DMS114 treated with DMSO at 0.1 percent for 48 hours (cell line): ENCODE data around the gene GAS7.

ENCODE experiments used
- DNase-seq: peaks from one replicate; lab custom pipeline; 2025; ENCODE audit not compliant: unreplicated experiment; lab: John Stamatoyannopoulos, UW

The GAS7 gene

GRCh38 chr17:10136258-10136981 lies 62.0 kb downstream of the GAS7 start:
- no peak for DNase-seq

- no peak for DNase-seq
These were observed 62.7 kb downstream of the GAS7 start for GRCh38 chr17:10135539-10136257.

GRCh38 chr17:10130677-10131076 lies 67.7 kb downstream of the GAS7 start:
- no peak for DNase-seq

GRCh38 chr17:10130263-10130662 lies 68.1 kb downstream of the GAS7 start:
- no peak for DNase-seq

- DNase-seq: no peak
These were observed 70.5 kb downstream of the GAS7 start for GRCh38 chr17:10127819-10128425.

- no peak for DNase-seq
These were observed 71.5 kb downstream of the GAS7 start for GRCh38 chr17:10126616-10127501.

- no peak for DNase-seq
These were observed 72.2 kb downstream of the GAS7 start for GRCh38 chr17:10126276-10126615.

- DNase-seq: no peak
These were observed 72.7 kb downstream of the GAS7 start for GRCh38 chr17:10125531-10126275.

- no peak for DNase-seq
These were observed 75.3 kb downstream of the GAS7 start for GRCh38 chr17:10123093-10123492.

- no peak for DNase-seq
These were observed 76.3 kb downstream of the GAS7 start for GRCh38 chr17:10121971-10122707.

DNA sequence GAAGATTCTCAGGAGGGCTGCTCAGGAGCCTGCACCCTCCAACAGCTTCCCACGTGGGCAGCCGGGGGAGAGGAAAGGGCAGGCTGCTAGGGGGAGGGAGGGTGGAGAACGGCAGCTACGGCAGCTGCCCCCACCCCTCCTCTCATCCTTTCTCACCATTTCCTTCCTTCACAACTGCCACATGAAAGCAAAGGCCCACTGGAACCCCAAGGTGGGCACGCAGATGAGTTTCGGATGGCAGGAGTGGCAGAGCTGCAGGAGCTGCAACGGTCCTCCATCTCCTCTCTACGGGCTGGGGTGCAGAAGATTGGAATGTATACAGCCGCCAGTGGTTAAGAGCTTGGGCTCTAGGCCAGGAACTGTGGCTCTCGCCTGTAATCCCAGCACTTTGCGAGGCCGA lies 77.7 kb downstream of the GAS7 start:
- DNase-seq: no peak

DNA sequence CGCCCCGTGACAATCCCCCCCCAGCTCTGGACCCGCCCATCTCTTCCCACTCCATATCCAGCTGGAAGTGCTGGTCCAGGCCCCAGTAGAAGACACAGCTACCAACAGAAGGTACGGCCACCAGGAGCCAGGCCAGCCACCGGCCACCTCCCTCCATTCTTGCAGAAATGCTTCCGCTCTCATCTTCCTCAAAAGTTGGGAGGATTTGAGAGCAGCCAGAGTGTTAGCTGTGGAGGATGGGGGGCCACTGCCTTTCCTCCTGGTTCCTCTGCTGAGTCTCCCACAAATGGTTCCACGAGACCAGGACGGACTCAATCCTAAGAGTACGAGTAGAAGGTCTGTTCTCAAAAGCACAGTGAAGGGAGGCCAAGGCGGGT lies 78.3 kb downstream of the GAS7 start:
- DNase-seq: no peak

- no peak for DNase-seq
These were observed 79.0 kb downstream of the GAS7 start for GRCh38 chr17:10119203-10120108.

DNA sequence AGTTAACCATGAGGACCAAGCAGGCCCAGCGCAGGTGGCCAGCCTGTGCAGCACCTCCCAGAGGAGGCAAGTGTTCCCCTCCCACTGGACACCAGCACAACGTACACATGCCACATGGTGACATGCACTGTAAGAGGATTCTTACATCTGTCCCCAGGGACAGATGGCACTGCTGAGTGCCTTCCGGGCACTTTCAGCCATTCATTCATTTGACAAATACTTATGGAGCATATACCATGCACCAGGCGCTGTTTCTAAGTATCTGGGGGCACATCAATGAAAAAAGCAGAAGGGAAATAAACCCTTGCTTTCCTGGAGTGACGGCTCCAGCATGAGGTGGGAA lies 79.6 kb downstream of the GAS7 start:
- no peak for DNase-seq

DNA sequence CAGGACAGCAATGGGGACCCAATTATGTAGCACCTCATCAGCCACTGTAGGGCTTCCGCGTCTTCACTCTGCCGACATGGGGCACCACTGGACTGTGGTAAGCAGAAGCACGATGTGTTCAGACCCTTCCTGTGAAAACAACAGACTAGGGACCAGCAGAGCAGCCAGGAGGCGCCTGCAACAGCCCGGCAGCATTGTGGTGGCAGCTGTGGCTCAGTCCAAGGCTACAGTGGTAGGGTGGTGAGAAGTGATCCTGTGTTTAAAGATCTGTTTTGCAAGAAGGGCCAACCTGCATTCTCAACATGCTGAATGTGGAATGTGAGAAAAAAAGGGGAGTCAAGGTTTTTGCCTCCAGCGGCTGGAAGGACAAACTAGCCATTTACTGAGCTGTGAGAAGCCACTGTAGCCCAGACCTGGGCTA lies 80.8 kb downstream of the GAS7 start:
- DNase-seq: no peak

DNA sequence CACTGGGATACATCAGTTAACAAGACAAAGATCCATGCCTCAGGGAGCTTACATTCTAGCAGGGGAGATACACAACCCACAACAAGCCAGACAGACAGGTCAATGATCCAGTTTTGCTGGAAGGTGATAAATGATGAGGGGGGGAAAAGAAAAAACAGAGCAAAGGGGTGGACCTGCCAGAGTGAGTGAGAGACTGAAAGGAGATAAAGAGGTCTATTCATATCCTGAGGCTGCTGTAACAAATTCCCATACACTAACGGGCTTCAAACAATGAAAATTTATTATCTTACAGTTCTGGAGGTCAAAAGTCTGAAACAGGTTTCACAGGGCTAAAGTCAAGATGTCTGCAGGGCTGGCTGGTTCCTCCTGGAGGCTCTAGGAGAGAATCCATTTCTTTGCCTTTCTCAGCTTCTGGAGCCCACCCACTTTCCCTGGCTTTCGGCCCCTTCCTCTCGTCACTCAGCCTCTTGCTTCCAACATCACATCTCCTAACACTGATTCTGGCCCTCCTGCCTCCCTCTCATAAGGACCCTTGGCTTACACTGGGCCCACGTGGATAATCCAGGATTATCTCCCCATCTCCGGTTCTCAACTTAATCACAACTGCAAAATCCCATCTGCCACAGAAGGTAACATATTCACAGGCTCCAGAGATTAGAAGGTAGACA lies 81.5 kb downstream of the GAS7 start:
- no peak for DNase-seq

DNA sequence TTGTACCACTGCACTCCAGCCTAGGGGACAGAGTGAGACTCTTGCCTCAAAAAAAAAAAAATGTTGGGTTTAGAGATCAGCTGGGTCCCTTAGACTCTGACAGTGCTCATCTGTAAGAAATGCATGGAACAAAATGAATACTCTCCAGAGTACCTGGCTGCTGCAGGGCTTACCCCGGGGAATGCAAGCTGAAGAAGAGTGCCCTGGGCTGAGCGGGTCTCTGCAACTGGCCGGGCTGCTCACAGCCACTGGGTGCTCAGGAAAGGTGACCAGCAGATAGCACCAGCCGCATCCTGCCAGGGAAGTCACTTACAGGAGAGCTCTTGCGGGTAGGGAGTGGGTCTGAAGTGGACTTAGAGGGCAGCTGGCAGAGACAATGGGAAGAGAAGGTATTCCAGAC lies 82.1 kb downstream of the GAS7 start:
- DNase-seq: no peak

GRCh38 chr17:10115536-10115932 lies 82.9 kb downstream of the GAS7 start:
- no peak for DNase-seq
